GM21786 (cell line): ENCODE results near the gene RNASE8.

Source experiments
- ATAC-seq: cut with Tn5 transposase; IDR thresholded peaks from one replicate; pipeline ENCODE4 v1.9.1; 2021; ENCODE audit not compliant: unreplicated experiment

The RNASE8 gene

GRCh38 chr14:21090194-21090939 lies 32.7 kb downstream of the RNASE8 start:
- ATAC-seq: no peak

GRCh38 chr14:21090940-21091663 lies 33.5 kb downstream of the RNASE8 start:
- no peak for ATAC-seq

GRCh38 chr14:21091821-21092272 lies 34.2 kb downstream of the RNASE8 start:
- no peak for ATAC-seq

- ATAC-seq: peak; percentile 71
These were observed 34.8 kb downstream of the RNASE8 start for GRCh38 chr14:21092273-21093011.

- no peak for ATAC-seq
These were observed 35.4 kb downstream of the RNASE8 start for GRCh38 chr14:21093018-21093417.

GRCh38 chr14:21093769-21094681 lies 36.4 kb downstream of the RNASE8 start:
- ATAC-seq: no peak

- no peak for ATAC-seq
These were observed 38.0 kb downstream of the RNASE8 start for GRCh38 chr14:21095430-21096205.

- ATAC-seq: no peak
These were observed 38.8 kb downstream of the RNASE8 start for GRCh38 chr14:21096438-21096837.

GRCh38 chr14:21096978-21097635 lies 39.5 kb downstream of the RNASE8 start:
- ATAC-seq: no peak

GRCh38 chr14:21097636-21098075 lies 40.0 kb downstream of the RNASE8 start:
- no peak for ATAC-seq

- ATAC-seq: no peak
These were observed 40.7 kb downstream of the RNASE8 start, which contains the start of gene ZNF219 for GRCh38 chr14:21098076-21098891. Gene ZNF219 (minus strand): TSS chr14:21098655. CDS start chr14:21093591, 5,064 bp downstream.

GRCh38 chr14:21098892-21099595 lies 41.4 kb downstream of the RNASE8 start:
- ATAC-seq: no peak

GRCh38 chr14:21099596-21099985 lies 42.0 kb downstream of the RNASE8 start:
- ATAC-seq: no peak

GRCh38 chr14:21100931-21101330 lies 43.3 kb downstream of the RNASE8 start, which contains the start of gene TMEM253:
Gene TMEM253 (plus strand): TSS chr14:21101066. CDS start chr14:21101344, 278 bp downstream.
- no peak for ATAC-seq

- no peak for ATAC-seq
These were observed 44.3 kb downstream of the RNASE8 start for GRCh38 chr14:21101802-21102413.

- ATAC-seq: no peak
These were observed 45.1 kb downstream of the RNASE8 start for GRCh38 chr14:21102521-21103410.
